ENCODE results near the gene HEG1. TPM values are rescaled to one million over a fixed set of nuclear protein-coding genes. Genes with fewer than 3 reads are reported as not detected.

Gene HEG1
- total and polyA plus RNA-seq, 2 of the 13 experiments (the other 11 are each of a cell fraction or from before 2014, with no cell fraction given): 10.7 to 18.2 TPM

GRCh38 chr3:125003369-125003853 is 52.4 kb downstream of the HEG1 start (continued):
- TF ChIP-seq ZNF512B (CRISPR knock-in tag; IDR thresholded peaks at IDR 0.05; ENCODE audit: borderline replicate concordance) (0 out of 2 replicates have a peak, but pooled peaks have one; percentile 45), RBM22 (optimal IDR thresholded peaks at IDR 0.05; ENCODE audit: low read length) (no peak), ZNF124 (CRISPR knock-in tag; IDR thresholded peaks at IDR 0.05) (no peak; the same call in 1 of the 2 replicates), WIZ (CRISPR knock-in tag; IDR thresholded peaks at IDR 0.05) (no peak), AHR (CRISPR knock-in tag; IDR thresholded peaks at IDR 0.05) (0 out of 2 replicates have a peak, but pooled peaks have one; percentile 37), KDM3A (CRISPR knock-in tag; IDR thresholded peaks at IDR 0.05; ENCODE audit: low read depth) (no peak; the same call in 1 of the 2 replicates), CHCHD3 (CRISPR knock-in tag; IDR thresholded peaks at IDR 0.05) (no peak), TFE3 (CRISPR knock-in tag; IDR thresholded peaks at IDR 0.05) (peak; percentile 94), ZFP62 (CRISPR knock-in tag; IDR thresholded peaks at IDR 0.05) (no peak), HIC2 (CRISPR knock-in tag; IDR thresholded peaks at IDR 0.05; ENCODE audit: low read depth) (peak; percentile 59; the same call in 1 of the 2 replicates), ATRX (CRISPR knock-in tag; IDR thresholded peaks at IDR 0.05; ENCODE audit: borderline replicate concordance) (no peak), ZBTB40 (IDR thresholded peaks at IDR 0.05) (no peak), ZBTB40 (CRISPR knock-in tag; IDR thresholded peaks at IDR 0.05) (no peak), TEF (CRISPR knock-in tag; IDR thresholded peaks at IDR 0.05) (no peak)

All from HepG2 (cell line).